NCI-H69 (cell line): ENCODE measurements around the gene SHF.
A peak's percentile ranks its signal among the peaks of the same experiment; 100 is the strongest.
"Not testable (repeated sequence)": the region's sequence is repeated elsewhere in the genome, so short reads cannot be mapped to it uniquely, and the experiment has no call there.

ENCODE experiments used
- DNase-seq: peaks from one replicate; lab custom pipeline; 2025; lab: John Stamatoyannopoulos, UW

The SHF gene

GRCh38 chr15:45146405-45146804 is 41.4 kb downstream of the SHF start:
- DNase-seq, result no peak

GRCh38 chr15:45144775-45145174 is 43.0 kb downstream of the SHF start:
- DNase-seq, result no peak

DNA sequence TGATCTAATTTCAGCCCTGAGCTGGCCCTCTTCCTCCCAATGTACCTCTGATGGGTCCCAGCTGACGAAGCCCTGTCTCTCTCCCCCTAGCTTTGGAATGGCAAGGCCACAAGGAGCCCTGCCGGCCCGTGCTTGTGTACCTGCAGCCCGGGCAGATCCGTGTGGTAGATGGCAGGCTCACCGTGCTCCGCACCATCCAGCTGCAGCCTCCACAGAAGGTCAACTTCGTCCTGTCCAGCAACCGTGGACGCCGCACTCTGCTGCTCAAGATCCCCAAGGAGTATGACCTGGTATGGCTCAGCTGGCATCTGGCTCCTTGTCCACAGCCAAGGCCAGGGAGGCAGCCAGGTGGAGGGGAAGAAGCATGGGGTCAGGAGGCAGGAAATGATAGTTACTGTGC is 43.8 kb downstream of the SHF start:
- no peak for DNase-seq

- DNase-seq, result no peak
Observed at GRCh38 chr15:45143056-45143455, 44.7 kb downstream of the SHF start.

DNA sequence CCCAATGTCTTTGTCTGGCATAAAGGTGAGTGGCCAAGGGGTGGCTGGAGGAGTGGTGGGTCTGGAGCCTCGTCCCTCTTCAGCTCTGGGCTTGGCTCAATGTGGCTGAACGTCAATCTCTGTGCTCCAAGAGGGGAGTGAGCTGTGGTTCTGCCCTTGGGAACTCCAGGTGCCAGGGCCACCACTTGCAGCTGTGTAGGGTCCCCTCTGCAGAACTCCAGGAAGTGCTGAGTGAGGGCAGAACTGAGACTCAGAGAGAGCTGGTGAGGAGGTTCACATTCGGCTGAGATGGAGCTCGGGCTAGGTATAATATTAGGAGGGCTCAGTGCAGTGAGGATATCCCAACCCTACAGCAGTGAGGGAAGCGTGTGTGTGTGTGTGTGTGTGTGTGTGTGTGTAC is 46.4 kb downstream of the SHF start:
- no peak for DNase-seq

- DNase-seq, result no peak
Observed at GRCh38 chr15:45140557-45141250, 47.1 kb downstream of the SHF start.

- DNase-seq, result no peak
Observed at GRCh38 chr15:45139770-45140169, 48.0 kb downstream of the SHF start.

GRCh38 chr15:45138814-45139765 is 48.7 kb downstream of the SHF start:
- no peak for DNase-seq

DNA sequence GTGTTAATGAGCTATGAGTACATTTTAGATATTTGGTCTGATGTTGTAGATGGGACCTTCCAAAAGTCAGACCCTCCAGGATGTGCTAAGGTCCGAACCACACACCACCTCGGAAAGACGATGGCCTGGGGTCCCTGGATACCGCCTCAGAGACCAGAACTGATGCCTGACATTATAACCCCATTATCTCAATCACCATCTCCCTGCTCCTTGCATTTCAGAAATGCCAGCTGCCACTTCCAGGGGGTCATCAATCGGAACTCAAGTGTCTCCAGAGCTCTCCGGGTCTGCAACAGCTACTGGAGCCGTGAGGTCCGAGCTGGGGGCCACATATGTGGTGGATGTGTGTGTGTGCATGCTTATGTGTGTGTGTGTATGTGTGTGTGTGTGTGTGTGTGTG is 50.1 kb downstream of the SHF start:
- DNase-seq, result no peak

GRCh38 chr15:45136378-45136764 is 51.4 kb downstream of the SHF start:
- DNase-seq, result peak; percentile 40

- not testable (repeated sequence) for DNase-seq
Observed at GRCh38 chr15:45135705-45136377, 51.9 kb downstream of the SHF start.

DNA sequence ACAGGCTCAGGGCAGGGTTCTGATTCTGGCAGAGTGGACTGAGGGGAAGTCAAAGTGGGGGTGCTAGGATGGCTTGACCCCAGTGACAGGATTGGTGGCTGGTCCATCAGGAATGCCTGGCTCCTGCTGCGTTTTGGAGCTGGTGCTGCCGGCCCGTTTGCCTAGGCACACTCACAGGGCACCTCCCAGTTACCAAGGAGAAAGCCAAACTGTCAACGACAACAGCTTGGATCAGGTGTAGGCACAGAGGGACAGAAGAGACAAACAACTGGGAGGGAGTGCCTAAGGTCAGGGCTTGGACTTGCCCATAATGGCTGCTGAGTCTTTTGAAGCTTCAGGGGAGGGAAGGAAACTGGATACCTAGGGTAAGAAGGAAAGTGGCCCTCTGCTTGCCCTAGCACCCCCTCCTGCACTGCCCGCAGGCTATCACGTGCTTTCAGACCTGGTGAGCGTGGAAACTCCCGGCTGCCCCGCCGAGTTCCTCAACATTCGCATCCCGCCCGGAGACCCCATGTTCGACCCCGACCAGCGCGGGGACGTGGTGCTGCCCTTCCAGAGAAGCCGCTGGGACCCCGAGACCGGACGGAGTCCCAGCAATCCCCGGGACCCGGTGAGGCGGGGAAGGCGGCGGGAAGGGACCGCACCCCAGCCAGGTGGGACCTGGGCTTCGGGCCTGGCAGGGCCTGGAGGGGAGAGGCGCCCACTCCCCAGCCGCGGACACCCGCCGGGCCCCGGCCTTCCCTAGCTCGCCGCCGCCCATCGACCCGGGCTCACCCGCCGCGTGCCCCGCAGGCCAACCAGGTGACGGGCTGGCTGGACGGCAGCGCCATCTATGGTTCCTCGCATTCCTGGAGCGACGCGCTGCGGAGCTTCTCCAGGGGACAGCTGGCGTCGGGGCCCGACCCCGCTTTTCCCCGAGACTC is 52.8 kb downstream of the SHF start:
- DNase-seq, result peak; percentile 57

- no peak for DNase-seq
Observed at GRCh38 chr15:45134046-45134445, 53.7 kb downstream of the SHF start.

GRCh38 chr15:45133561-45133920 is 54.2 kb downstream of the SHF start:
- peak; percentile 33 for DNase-seq

- DNase-seq, result no peak
Observed at GRCh38 chr15:45132844-45133560, 54.8 kb downstream of the SHF start.

DNA sequence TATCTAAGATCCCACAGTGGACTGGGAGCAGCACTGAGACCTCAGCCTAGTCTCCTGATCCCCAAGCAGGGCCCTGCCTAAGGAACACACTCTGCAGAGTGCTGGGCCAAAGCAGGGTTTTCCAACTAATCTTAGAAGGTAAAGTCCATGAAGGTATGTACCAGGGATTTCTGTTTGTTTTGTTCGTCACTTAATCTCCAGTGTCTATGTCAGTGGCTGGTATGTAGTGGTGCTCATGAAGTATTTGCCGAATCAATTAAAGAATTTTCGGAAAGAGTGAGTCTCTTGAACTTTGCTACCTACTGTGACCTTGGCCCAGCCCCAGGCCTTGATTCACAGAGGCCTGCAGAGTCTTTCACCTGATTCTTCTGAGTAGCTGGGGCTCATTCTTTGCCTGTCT is 56.3 kb downstream of the SHF start:
- DNase-seq, result no peak

DNA sequence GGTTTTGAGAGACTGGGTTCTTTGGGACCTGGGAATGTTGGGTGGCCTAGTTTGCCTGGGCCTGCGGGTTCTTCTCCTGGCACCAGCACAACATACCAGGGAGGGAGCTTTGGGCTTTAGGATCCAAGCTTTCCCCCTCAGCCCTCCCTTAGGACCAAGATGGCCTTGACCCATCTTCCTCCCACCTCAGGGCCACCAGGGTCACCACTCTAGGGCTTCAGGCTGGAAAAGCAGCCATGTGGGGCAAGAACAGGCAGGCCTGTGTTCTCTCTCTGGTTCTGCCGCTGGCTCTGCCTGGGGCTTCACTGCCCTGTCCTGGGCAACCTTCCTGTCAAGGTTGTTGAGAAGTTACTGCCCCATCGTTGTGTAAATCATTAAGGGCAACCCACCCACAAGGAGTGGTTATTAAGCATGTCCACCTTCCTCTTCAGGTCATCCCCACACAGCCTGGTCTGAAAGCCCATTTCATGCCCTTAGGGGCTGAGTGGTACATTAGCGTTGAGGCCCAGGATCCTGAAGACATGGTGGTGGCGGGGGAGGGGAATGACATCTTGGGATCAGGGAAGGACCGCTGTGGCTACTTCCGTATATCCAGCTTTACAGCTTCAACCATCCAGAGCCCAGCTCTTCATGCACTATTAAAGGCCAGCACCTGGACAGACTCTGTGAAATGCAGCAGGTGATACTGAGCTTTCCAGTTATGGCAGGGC is 57.3 kb downstream of the SHF start:
- DNase-seq, result no peak

DNA sequence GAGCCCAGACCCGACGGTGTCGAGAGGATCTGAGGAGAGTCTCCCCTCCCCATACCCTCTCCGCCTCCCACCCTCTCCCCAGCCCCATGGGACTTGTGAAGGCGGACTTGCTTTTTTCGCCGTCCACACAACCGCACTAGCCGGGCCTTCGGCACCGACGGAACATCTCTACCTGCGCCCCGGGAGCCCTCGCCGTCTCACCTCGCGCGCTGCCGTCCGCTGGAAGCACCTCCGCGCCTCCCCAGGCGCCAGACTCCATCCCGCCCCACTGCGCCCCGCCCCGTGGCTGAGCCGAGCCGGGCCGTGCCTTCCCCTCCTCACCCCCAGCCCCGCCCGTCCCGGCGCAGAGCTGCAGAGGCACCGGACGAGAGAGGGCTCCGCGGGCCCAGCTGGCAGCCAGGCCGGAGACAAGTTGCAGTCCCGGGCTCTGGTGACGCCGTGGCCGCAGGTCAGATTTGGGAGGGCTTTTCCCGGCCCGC is 58.1 kb downstream of the SHF start, which contains the start of the genes DUOX1 and DUOXA1:
TSS of gene DUOX1 (plus strand) at position 344 of the 479 bp plus-strand sequence. CDS start 1,973 bp downstream, outside the sequence.
TSS of gene DUOXA1 (minus strand) at position 229 of the 479 bp plus-strand sequence. CDS start 6,865 bp downstream, outside the sequence.
- peak; percentile 48 for DNase-seq

- no peak for DNase-seq
Observed at GRCh38 chr15:45128971-45129639, 58.7 kb downstream of the SHF start.
